HG02798 (cell line): ENCODE measurements around the gene SYNRG.
"Not testable (repeated sequence)": the region's sequence is repeated elsewhere in the genome, so short reads cannot be mapped to it uniquely, and the experiment has no call there.

Source experiments
- ATAC-seq: cut with Tn5 transposase; IDR thresholded peaks from one replicate; pipeline ENCODE4 v1.9.1; 2021; ENCODE audit warnings: mild to moderate bottlenecking; ENCODE audit not compliant: unreplicated experiment, poor library complexity

The SYNRG gene

DNA sequence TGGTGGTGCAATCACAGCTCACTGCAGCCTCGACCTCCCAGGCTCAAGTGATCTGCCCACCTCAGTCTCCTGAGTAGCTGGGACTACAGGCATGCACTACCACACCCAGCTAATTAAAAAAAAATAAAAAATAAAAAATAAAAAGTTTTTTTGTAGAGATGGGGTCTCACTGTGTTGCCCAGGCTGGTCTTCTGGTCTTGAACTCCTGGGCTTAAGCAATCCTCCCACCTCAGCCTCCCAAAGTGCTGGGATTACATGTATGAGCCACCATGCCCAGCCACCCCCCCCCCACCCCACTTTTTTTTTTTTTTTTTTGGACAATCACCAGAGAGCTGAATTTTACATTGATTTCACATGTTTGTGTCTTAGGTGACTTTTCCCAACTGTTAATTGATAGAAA, 97.6 kb downstream of the SYNRG start:
- ATAC-seq = not testable (repeated sequence)

DNA sequence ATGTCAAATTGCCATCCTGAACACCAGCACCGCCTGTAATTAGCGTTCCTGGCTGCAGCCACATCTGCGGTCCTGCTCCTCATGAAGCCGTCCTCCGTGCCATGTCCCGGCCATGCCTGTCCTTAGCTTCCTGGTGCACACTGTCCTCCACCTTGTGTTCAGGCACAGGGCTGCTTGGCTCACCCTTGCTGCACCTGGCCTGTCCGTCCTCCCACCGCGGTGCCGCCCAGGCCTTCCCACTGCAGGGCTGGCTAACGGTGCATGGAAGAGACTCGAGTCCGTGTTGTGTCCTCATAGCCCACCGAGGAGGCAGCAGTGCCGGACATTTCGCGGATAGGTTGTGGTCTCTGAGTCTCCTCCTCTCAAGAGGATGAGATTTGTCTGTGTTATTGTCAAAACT, 99.2 kb downstream of the SYNRG start:
- ATAC-seq = no peak

DNA sequence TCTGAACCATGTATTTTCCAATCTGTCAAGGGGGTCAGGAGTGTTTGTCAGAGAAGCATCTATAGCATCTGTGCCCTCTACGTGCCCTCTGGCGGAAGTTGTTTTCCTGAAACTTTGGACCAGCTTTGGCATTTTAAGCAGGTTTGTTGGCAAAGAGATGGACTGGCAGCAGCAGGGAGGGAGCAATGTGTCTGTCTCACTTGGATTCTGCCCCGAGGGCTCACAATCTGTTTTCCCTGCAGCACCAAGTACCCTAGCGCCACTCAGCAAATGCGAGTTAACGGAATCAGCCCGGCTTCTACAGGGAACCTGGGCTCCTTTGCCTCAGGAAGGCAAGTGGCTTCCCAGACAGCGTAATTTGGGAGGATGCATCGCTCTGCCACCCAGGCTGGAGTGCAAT, 102.1 kb downstream of the SYNRG start:
- ATAC-seq = no peak

DNA sequence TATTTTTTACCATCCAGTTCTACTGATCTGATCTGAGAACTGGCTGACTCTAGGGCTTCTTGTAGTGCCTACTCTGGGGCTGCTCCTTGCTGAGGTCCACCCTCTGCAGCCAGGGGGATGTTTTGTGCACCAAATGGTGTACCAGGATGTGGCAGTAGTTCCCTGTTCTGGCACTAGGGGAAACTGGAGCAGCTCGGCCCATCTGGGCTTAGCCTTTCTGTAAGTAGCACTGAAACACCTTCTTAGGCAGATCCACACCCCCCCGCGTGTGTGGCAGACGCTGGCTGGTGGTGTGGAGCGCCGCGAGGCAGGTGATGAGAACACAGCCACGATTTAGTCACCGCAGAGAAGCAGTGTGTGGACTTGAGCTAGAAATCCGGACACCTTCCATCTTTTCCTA, 102.5 kb downstream of the SYNRG start:
- ATAC-seq = no peak

DNA sequence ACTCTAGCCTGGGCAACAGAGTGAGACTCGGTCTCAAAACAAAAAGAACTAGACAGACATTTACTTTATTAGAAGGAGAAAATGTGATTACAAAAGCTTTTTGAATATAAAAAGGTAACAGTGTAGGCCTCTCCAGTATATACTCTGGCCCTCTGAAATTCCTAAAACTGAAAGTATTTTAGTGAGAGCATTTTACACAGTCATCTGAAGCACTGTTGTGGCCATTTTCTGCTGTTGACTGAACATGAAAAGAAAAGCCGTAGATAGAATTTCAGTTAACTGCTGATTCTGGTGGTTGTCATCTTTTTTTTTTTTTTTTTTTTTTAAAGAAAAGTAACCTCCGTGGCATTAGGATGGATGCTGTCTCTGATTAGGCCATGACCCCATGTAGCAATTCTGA, 103.9 kb downstream of the SYNRG start:
- ATAC-seq = no peak

DNA sequence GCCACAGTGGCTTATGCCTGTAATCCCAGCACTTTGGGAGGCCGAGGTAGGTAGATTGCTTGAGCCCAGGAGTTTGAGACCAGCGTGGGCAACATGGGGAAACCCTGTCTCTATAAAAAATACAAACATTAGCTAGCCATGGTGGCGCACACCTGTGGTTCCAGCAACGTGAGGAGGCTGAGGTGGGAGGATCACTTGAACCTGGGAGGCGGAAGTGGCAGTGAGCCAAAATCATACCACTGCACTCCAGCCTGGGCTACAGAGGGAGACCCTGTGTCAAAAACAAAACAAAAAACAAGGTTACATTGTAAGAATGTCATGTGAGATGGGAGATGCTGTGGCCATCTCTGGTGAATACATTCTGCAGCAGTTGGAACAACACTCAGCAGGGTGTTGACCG, 106.1 kb downstream of the SYNRG start:
- no peak for ATAC-seq

DNA sequence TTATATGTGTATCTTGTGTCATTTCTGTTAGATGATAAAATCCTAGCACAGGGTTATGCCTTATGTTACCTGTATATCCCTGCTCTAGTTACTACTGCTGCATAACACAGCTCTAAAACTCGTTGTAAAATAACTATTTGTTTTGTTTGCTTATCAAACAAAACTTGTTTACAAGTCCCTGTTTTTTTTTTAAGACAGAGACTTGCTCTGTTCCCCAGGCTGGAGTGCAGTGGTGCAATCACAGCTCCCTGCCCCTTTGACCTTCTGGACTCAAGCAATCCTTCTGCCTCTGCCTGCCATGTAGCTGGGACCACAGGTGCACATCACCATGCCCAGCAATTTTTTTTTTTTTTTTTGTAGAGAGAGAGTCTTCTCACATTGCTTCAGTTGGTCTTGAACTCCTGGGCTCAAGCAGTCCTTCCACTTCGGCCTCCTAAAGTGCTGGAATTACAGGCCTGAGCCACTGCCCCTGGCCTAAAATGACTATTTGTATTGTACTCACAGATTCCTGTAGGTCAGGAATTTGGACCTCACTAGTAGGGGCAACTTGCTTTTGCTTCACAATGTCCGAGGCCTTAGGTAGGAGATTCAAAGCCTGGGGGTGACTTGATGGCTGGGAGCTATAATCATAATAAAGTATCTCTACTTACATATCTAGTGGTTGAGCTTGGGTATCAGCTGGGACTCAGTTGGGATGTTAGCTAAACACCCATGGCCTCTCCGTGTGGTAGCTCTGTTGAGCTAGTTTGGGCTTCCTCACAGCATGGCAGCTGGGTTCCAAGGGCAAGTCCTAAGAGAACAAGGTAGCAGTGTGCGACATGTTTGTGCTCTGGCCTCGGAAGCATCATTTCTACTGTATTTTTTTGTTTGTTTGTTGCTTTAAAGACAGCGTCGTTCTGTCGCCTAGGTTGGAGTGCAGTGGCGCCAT, 106.9 kb downstream of the SYNRG start:
- ATAC-seq = no peak

DNA sequence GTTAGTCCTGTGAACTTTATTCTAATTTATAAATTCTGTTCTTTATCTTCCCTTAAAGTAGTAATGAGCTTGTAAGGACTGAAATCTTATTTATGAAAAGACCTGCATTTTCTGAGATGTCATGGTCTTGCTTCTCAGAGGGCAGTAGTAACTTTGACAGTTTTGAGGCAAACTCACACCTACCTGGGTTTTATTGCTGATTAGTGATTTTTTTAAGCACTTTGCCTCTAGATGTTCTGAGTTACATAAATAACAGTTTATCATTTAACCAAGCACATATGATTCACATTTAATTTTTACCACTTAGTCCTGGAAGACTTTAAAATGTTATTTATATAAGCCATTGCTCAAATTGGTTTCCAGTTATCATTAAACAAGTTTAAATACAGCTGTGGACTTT, 108.8 kb downstream of the SYNRG start:
- ATAC-seq = no peak

DNA sequence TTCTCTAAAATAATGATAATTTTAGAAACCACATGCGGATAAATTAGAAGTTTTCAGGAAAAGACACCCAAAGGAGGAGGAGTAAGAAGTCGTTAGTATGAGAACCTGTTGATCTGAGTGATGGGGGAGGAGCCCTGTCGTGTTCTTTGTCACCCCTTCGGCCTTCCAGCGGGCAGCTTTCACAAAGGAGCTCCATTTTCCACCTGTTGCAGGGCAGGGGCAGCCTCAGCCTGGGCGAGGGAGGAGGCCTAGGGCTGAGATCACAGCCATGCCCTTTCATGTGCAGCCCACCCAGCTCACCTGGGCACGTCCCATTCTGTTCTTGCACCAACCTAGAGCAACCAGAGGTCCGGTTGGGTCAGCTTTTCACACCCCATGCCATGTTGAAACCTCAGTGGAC, 114.2 kb downstream of the SYNRG start:
- no peak for ATAC-seq

DNA sequence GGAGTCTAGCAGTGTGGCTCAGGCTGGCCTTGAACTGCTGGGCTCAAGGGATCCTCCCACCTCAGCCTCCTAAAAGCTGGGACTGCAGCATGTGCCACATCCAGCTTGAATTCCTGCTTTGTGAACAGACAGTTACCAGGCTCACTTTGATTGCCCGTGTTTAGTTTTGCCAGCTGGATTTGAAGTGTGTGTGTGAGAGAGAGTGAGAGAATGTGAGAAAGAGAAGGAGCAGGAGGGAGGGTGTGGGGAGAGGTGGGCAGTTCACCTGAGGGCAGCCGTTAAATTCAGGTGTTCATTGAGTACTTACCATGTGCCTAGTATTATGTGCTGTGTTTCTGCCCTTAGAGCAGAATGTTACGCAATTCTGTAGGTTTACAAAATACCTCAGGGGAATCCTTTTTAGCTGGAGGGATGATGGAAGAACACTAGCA, 114.8 kb downstream of the SYNRG start:
- no peak for ATAC-seq

DNA sequence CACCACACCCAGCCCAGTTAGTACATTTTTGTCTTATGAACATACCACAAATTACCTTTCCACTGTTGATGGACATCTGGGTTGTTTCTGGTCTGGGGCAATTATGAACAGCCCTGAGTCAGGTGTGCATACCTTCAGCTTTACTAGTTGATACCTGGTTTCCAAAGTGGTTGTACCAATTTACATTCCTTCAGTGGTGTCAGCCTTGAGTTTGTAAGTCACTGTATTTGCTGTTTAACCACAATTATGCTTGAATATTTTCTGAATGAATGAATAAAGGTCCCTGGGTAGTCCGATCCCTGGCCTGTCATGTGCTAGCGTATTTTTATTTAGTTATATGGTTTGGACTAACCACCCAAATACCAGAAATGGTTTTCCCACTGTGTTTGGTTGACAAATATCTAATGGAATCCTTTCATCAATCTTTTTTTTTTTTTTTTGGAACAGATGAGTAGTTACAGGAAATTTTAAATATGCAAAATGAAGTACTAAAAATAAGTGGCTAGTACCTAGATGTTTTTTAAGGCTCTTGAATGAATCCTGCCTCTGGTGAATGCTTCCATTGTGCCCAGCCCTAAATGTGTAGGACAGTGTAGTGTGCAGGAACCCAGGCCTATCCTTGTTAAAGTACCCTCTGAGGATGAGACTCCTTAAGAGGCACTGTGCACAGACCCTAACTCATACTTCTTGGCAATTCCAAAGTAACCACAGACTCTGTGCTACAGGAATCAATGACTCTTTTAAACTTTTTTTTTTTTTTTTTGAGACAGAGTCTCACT, 115.8 kb downstream of the SYNRG start:
- no peak for ATAC-seq

DNA sequence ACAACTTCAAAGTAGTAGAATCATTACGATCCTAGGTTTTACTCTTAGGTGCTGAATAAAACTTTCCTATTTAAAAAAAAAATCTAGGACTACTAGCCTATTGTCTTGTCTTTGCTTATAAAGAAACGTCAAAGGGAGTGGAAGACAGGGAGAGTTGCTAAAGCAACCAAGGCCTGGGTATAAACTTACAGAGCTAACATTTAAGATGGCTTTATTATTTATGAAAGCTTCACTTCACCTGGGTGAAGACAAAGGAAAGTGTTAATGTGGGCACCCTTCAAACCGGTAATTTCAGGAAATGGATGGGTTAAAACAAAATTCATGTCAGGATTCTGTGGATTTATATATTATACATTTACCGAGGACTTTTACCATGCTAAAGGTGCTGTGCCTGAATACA, 117.1 kb downstream of the SYNRG start:
- no peak for ATAC-seq

DNA sequence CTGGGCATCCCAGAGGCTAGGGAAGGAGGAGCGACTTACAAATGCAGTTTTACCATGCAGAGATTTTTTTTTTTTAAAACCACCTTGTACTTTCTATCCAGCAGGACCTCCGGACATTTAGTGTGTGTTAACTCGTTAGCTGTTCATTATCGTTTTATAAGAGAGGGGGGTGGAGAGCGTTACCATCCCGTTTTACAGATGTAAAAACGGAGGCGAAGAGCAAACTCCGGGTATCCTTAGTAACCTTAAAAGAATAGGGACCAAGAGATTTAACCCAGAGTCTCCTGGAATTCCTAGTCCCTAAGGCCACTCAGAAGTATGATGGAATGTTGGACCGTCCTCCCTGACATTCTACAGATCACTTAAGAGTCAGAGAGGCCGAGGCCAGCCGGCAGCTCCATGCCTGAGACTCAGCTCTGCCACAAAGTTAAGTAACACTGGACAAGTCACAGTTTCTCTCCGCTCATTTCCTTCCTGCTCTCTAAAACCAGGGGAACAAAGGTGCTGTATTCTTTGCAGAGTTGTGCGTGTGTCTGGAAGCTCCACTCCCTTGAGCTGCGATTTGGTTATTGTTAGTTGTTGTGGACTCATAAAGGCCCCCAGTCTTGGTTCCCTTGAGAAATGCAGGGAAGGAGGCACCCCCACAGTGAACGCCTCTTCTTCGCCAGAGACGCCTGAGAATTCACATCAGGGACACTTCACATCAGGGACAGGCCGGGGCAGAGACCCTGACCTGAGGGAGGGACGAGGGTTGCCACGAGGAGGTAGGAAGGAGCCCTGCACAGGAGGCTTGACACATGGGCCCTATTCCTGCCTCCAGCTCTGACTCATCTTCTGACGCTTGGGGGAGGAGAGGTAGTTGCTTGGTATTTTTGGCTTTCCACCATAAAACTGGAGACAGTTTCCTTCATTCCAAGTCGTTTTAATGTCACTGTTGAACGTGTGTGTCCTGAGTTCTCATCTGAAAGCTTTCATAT, 118.3 kb downstream of the SYNRG start:
- ATAC-seq = no peak

DNA sequence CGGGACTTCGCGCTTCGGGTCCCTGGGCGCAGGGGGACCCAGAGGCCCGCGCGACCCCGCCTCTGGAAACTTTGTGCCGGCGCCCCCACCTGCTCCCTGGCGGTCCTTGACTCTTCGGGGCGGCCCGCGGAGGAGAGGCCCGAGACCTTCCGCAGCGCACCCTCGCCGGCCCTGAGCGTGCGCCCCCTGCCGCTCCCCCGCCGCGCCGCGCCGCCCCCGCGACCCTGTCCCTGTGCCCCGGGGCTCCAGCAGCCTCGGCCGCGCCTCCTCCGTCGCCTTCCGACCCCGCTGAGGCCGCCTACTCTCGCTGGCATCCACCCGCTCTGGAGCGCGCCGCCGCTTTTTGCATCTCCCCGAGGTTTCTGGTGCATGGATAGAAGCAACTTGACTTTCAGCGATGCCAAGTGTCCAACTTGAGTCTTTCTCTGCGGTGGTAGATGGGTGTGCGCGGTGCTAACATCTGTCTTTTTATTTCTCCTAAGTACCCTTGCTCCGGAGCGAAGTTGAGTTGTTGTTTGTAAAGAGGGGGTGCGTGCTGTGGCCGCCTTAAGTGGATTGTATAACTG, 119.1 kb downstream of the SYNRG start:
- peak; percentile 50 for ATAC-seq

DNA sequence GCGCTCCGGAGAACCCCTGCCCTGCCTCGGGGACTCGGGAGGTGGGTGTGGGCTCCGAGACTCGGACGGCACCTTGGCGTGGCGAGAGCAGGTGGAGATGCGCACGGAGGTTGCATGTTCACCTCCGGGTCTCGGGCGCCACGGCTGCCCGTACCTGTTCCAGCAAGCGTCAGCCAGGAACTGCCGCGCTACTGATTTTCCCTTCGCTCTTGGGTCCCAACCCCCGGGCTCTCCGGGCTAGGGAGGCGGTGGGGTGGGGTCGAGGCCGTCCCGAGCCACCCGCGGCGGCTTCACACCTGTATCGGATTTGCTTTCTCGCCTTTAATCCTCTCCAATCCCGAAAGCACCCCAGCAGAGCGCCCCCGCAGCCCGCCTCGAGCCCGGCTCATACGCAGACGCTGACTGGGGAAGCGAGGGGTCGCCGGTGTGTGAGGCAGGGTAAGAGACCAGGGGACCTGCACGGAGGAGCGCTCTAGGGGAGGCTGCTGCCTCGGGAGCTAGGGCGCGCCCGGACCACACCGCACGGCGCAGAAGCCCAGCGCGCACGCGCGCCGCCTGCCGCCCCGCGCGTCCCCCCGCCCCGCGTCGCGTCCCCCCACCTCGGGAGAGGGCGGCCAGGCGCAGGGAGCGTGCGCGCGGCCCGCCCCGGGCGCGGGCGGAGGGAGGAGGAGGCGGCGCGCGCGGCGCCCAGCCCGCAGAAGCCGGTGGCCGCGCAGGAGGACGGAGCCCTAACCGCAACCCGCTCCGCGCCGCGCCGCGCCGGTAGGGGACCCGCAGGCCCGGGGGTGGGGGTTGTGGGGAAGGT, 119.8 kb downstream of the SYNRG start, which contains the start of gene DUSP14:
TSS of gene DUSP14 (plus strand) at position 695 of the 805 bp plus-strand sequence. CDS start 22,382 bp downstream, outside the sequence.
- ATAC-seq = peak; percentile 73

DNA sequence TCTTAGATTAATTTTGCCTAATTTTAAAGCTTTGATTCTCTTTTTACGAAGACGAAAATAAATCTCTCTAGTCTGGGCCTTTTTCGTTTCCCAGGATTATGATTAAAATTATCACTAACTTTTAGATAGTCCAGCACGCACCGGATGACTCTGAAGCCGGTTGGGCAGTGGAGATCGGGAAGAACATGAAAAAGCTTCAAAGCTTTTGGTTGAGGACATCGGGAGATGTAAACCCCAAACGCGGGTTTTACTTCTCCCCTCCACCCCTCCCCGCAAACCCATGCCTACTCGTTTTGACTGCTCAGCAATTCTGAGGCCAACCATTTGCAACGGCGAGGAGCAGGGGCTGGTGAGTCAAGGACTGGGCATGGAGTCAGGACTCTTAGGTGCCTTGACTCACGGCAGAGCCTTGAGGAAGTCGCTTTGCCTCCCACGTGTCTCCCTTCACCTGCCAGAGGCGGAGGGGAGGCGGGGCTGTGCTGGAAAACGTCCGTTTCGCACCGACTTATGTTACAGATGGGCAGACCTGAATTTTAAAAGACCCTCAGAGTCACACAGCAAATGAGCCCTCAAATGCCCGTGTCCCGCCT, 120.5 kb downstream of the SYNRG start:
- ATAC-seq = no peak

DNA sequence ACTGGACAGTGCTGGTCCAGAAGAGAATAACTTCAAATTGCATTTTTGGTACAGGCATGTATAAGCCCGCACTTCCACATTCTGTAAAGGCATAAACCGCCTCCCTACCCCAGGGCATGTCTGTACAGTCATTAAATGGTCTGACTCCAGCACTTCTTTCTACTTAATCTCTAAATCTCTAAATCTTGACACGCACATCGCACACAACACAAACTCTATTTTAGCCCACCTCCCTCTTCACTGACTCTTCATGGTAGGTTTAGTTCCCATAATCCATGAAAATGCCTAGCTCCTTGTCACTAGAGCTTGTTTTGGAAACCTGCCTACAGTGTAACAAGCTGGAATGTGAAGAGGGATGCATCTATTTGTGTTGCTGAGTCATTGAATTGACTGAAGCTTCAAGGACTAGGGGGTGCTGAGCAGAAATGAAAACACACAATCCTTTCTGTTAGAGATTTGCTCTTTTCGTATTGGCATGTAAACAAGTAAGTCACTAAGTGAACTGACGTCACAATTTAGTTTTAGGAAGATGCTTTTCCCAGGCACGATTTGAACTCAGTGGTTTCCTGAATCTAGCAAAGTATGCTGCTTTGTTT, 121.1 kb downstream of the SYNRG start:
- ATAC-seq = no peak

DNA sequence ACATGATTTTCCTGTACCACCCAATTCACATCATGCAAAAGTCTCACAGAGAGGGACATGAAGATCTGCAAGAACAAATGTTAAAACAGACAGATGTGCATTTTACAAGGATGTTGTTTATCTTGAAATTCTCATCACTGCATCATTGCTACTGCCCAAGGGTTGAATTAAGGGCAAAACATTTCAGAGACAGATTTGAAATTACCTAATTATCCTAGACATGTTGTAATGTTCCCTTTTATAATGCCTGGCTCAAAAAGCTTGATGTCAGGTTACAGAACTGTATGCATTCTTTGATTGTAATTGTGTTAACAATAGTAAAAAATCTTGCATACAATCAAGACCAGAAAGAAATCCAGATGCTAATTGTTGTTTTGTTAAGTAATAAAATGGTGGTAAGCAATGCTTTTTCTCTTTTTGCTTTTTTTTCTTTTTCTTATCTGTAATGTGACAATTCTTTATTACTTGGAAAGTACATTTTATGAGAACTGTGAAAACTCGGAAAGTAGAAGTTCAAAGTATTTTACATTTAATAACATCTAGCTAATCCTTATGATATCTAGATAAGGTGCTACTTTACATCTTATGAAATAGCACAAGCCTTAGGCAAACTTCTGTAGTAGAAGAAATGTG, 123.2 kb downstream of the SYNRG start:
- no peak for ATAC-seq
